IMR-90 (cell line): ENCODE measurements around the gene ERCC8. TPM values are rescaled to one million over a fixed set of nuclear protein-coding genes. Genes with fewer than 3 reads are reported as not detected.

Experiments
- ATAC-seq: fragments of 200-7000 bp; cut with Tn5 transposase; 2 replicates; pipeline ENCODE4 v1.9.1; 2020; ENCODE audit warnings: low read depth, mild to moderate bottlenecking, moderate library complexity
- BruUV-seq: library from RNA; stranded (reverse); fragments of 400-500 nt; replicated peaks from 2 replicates; lab custom pipeline; 2021; lab: Mats Ljungman, UMichigan
- CTCF ChIA-PET: fragments of 300-600 bp; formaldehyde crosslinking; extraction: SDS; loops from one replicate; lab custom pipeline; 2021; ENCODE audit warnings: antibody characterized with exemption; lab: Yijun Ruan, JAX
- POLR2A ChIA-PET: fragments of 300-600 bp; sonication (Branson Sonifier 250); formaldehyde crosslinking; loops from one replicate; lab custom pipeline; 2022; ENCODE audit warnings: antibody characterized with exemption; ENCODE audit not compliant: unreplicated experiment; lab: Charles Lee
- DNase-seq: peaks from one replicate; pipeline ENCODE4 v3.0.0; 2013
- H2AFZ ChIP-seq: replicated peaks from 2 replicates; pipeline ENCODE3; 2013; ENCODE audit warnings: low read length, mild to moderate bottlenecking; ENCODE audit not compliant: poor library complexity
- H2AK5ac ChIP-seq: 2 replicates; pipeline ENCODE4 v1.6.1; 2013; ENCODE audit warnings: low read depth, low read length, inconsistent platforms
- H2AK9ac ChIP-seq: replicated peaks from 2 replicates; pipeline ENCODE3; 2013; ENCODE audit warnings: mild to moderate bottlenecking, low read depth, low read length, moderate library complexity; ENCODE audit not compliant: poor library complexity
- H2BK120ac ChIP-seq: 2 replicates; pipeline ENCODE4 v1.6.1; 2013; ENCODE audit warnings: low read depth, low read length, inconsistent platforms
- H2BK15ac ChIP-seq: 3 replicates; pipeline ENCODE4 v1.6.1; 2013; ENCODE audit warnings: low read depth, low read length, inconsistent platforms
- H2BK20ac ChIP-seq: 2 replicates; pipeline ENCODE4 v1.6.1; 2013; ENCODE audit warnings: low read depth, mild to moderate bottlenecking, inconsistent platforms, low read length, moderate library complexity
- H2BK5ac ChIP-seq: 2 replicates; pipeline ENCODE4 v1.6.1; 2013; ENCODE audit warnings: mild to moderate bottlenecking, low read depth, low read length, inconsistent platforms; ENCODE audit not compliant: poor library complexity, severe bottlenecking
- H3K14ac ChIP-seq: replicated peaks from 2 replicates; pipeline ENCODE4 v1.6.1; 2013; ENCODE audit warnings: low read depth, low read length, inconsistent platforms
- H3K18ac ChIP-seq: 2 replicates; pipeline ENCODE4 v1.6.1; 2013; ENCODE audit warnings: low read depth, low read length, control low read depth
- H3K23ac ChIP-seq: 2 replicates; pipeline ENCODE4 v1.6.1; 2013; ENCODE audit warnings: low read depth, low read length, inconsistent platforms
- H3K27ac ChIP-seq: 2 replicates; pipeline ENCODE4 v1.5.1; 2013; ENCODE audit warnings: mild to moderate bottlenecking, control low read depth, low read length; ENCODE audit not compliant: insufficient read depth
- H3K27me3 ChIP-seq: 2 replicates; pipeline ENCODE4 v1.6.1; 2013; ENCODE audit warnings: low read length; ENCODE audit not compliant: control insufficient read depth, insufficient read depth
- H3K36me3 ChIP-seq: 2 replicates; pipeline ENCODE4 v1.6.1; 2013; ENCODE audit warnings: low read length, mixed read lengths; ENCODE audit not compliant: control insufficient read depth, insufficient read depth
- H3K4ac ChIP-seq: 2 replicates; pipeline ENCODE4 v1.6.1; 2013; ENCODE audit warnings: low read depth, low read length, inconsistent platforms
- H3K4me1 ChIP-seq: 2 replicates; pipeline ENCODE4 v1.6.1; 2013; ENCODE audit warnings: low read length, mixed read lengths; ENCODE audit not compliant: control insufficient read depth, insufficient read depth
- H3K4me2 ChIP-seq: 2 replicates; pipeline ENCODE4 v1.6.1; 2013; ENCODE audit warnings: low read depth, mild to moderate bottlenecking, control low read depth, low read length, moderate library complexity
- H3K4me3 ChIP-seq: 2 replicates; pipeline ENCODE4 v1.5.1; 2013; ENCODE audit warnings: low read depth, mild to moderate bottlenecking, control low read depth, low read length, moderate library complexity; ENCODE audit not compliant: insufficient read depth
- H3K56ac ChIP-seq: 2 replicates; pipeline ENCODE4 v1.6.1; 2013; ENCODE audit warnings: low read length, inconsistent platforms; ENCODE audit not compliant: insufficient read depth; ENCODE audit errors: extremely low read depth
- H3K79me1 ChIP-seq, 2 experiments: 2 replicates each; pipeline ENCODE4 v1.6.1; 2013; ENCODE audit warnings: low read length in 2 of 2, inconsistent platforms in 1 of 2, low read depth in 1 of 2
- H3K9ac ChIP-seq: 2 replicates; pipeline ENCODE4 v1.6.1; 2013; ENCODE audit warnings: low read depth, low read length, control low read depth
- H3K9me1 ChIP-seq: 2 replicates; pipeline ENCODE4 v1.6.1; 2013; ENCODE audit warnings: low read length, inconsistent platforms; ENCODE audit not compliant: insufficient read depth
- H3K9me3 ChIP-seq: 2 replicates; pipeline ENCODE4 v1.6.1; 2013; ENCODE audit warnings: low read length; ENCODE audit not compliant: control insufficient read depth, insufficient read depth
- H4K20me1 ChIP-seq: 2 replicates; pipeline ENCODE4 v1.6.1; 2013; ENCODE audit warnings: low read length, inconsistent platforms; ENCODE audit not compliant: insufficient read depth
- H4K5ac ChIP-seq: 2 replicates; pipeline ENCODE4 v1.6.1; 2013; ENCODE audit warnings: mild to moderate bottlenecking, low read depth, low read length, control low read depth
- H4K8ac ChIP-seq, 2 experiments: 2 replicates each; pipeline ENCODE4 v1.6.1; 2013; ENCODE audit warnings: low read depth in 2 of 2, low read length in 2 of 2, control low read depth in 1 of 2, inconsistent platforms in 1 of 2
- H4K91ac ChIP-seq: 2 replicates; pipeline ENCODE4 v1.6.1; 2013; ENCODE audit warnings: low read depth, low read length, inconsistent platforms; ENCODE audit not compliant: insufficient read depth
- BHLHE40 ChIP-seq: fragments of 150-350 bp; IDR thresholded peaks from 2 replicates; pipeline ENCODE4 v1.6.1; 2016; ENCODE audit warnings: mild to moderate bottlenecking, low read depth, low read length
- CHD1 ChIP-seq: IDR thresholded peaks from 2 replicates; pipeline ENCODE4 v1.6.1; 2012; ENCODE audit warnings: low read depth, low read length, improper control_type of control experiment
- MAZ ChIP-seq: IDR thresholded peaks from 2 replicates; pipeline ENCODE4 v1.6.1; 2012; ENCODE audit warnings: low read depth, mild to moderate bottlenecking, low read length, improper control_type of control experiment, moderate library complexity, borderline replicate concordance
- POLR2A ChIP-seq: IDR thresholded peaks from 2 replicates; pipeline ENCODE4 v1.6.1; 2012; ENCODE audit warnings: mild to moderate bottlenecking, low read depth, low read length
- RAD21 ChIP-seq: IDR thresholded peaks from 2 replicates; pipeline ENCODE4 v1.6.1; 2012; ENCODE audit warnings: low read length, improper control_type of control experiment
- RCOR1 ChIP-seq: IDR thresholded peaks from 2 replicates; pipeline ENCODE4 v1.6.1; 2012; ENCODE audit warnings: mild to moderate bottlenecking, low read length, improper control_type of control experiment; ENCODE audit not compliant: insufficient replicate concordance
- dilution Hi-C: fragments of 300-500 bp; cut with HindIII; formaldehyde crosslinking; loops from one replicate; pipeline ENCODE4 v1.14.3; 2018; ENCODE audit warnings: low sequenced_read_pairs; ENCODE audit not compliant: unreplicated experiment
- in situ Hi-C: fragments of 300-500 bp; cut with MboI; formaldehyde crosslinking; loops from 3 replicates; pipeline ENCODE4 v1.14.3; 2019; ENCODE audit warnings: low sequenced_read_pairs, inconsistent platforms, mixed read lengths
- intact Hi-C: fragments of 100-400 bp; cut with micrococcal nuclease; formaldehyde crosslinking; loops from 2 replicates; pipeline ENCODE4 v1.10.0; 2022
- polyA plus RNA-seq, 3 experiments: library from polyadenylated mRNA; depleted of rRNA; stranded (reverse); fragments of >200 nt; gene quantifications; 2 replicates each; pipeline ENCODE4 v1.2.3, GENCODE V29; 2012; ENCODE audit warnings: low replicate concordance in 1 of 3
- total RNA-seq: library from RNA; depleted of rRNA; stranded (reverse); fragments of >200 nt; gene quantifications from 2 replicates; pipeline ENCODE4 v1.2.3, GENCODE V29; 2012
- TF ChIP-seq, protein P1 (sequence below): conservative IDR thresholded peaks from 2 replicates; pipeline ENCODE4 v1.5.1; 2012; ENCODE audit warnings: mild to moderate bottlenecking, low read depth, low read length, improper control_type of control experiment
- TF ChIP-seq, protein P2 (sequence below): fragments of 150-350 bp; IDR thresholded peaks from 2 replicates; pipeline ENCODE4 v1.6.1; 2017; ENCODE audit warnings: mild to moderate bottlenecking, antibody characterized with exemption, low read length, low read depth

The ERCC8 gene
- total and polyA plus RNA-seq, 2 of the 4 experiments (the other 2 are of a cell fraction): 12.6 to 29.2 TPM

DNA sequence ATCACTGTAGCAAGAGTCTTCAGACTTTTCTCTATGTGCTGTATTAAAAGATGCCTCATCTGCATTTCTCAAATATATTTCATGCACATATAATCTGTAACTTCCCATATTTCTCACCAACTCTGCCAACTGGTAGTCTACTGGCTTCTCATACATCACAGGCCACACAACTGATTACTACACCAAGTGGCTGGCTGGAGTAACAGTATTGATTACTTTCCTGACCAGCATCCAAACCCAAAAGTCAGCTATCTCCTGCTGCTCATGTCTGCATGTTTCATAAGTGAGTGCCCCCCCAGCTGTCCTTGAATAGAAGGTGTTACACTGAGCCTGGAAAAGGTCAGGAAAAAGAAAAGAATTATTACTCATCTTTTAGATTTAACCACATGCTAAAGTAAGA, 17.4 kb downstream of the ERCC8 start:
- CTCF ChIA-PET: no interaction called here
- H2BK20ac ChIP-seq: no peak overlapping the region
- peaks cover 2% of the 10 kb centered on the region; the same call in 1 of the 2 replicates for H3K36me3 ChIP-seq
- no peak overlapping the region for H3K9ac ChIP-seq
- H3K4ac ChIP-seq: no peak overlapping the region
- no peak overlapping the region for H3K27ac ChIP-seq
- ATAC-seq (no peak), DNase-seq (no peak)
- POLR2A ChIA-PET: no interaction called here
- in situ Hi-C loops (no loop called here), intact Hi-C loops (no loop called here), dilution Hi-C loops (no loop called here)
- H2BK15ac ChIP-seq: no peak overlapping the region
- no peak overlapping the region for H3K18ac ChIP-seq
- no peaks in the 10 kb centered on the region for H3K27me3 ChIP-seq
- H3K14ac ChIP-seq: no peak overlapping the region
- H2BK120ac ChIP-seq: no peak overlapping the region
- no peaks in the 10 kb centered on the region for H3K4me1 ChIP-seq
- H3K9me1 ChIP-seq: no peaks in the 10 kb centered on the region
- H3K79me1 ChIP-seq: no peaks in the 10 kb centered on the region; a peak in 2 of 4 replicates
- no peaks in the 10 kb centered on the region for H4K20me1 ChIP-seq
- H3K23ac ChIP-seq: no peak overlapping the region
- TF ChIP-seq RCOR1 (no peak), CHD1 (no peak), MAZ (no peak), RAD21 (no peak), POLR2A (no peak), BHLHE40 (no peak)
- TF ChIP-seq, protein P1, sequence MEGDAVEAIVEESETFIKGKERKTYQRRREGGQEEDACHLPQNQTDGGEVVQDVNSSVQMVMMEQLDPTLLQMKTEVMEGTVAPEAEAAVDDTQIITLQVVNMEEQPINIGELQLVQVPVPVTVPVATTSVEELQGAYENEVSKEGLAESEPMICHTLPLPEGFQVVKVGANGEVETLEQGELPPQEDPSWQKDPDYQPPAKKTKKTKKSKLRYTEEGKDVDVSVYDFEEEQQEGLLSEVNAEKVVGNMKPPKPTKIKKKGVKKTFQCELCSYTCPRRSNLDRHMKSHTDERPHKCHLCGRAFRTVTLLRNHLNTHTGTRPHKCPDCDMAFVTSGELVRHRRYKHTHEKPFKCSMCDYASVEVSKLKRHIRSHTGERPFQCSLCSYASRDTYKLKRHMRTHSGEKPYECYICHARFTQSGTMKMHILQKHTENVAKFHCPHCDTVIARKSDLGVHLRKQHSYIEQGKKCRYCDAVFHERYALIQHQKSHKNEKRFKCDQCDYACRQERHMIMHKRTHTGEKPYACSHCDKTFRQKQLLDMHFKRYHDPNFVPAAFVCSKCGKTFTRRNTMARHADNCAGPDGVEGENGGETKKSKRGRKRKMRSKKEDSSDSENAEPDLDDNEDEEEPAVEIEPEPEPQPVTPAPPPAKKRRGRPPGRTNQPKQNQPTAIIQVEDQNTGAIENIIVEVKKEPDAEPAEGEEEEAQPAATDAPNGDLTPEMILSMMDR: no peak
- TF ChIP-seq, protein P2, sequence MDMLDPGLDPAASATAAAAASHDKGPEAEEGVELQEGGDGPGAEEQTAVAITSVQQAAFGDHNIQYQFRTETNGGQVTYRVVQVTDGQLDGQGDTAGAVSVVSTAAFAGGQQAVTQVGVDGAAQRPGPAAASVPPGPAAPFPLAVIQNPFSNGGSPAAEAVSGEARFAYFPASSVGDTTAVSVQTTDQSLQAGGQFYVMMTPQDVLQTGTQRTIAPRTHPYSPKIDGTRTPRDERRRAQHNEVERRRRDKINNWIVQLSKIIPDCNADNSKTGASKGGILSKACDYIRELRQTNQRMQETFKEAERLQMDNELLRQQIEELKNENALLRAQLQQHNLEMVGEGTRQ: no peak
- no peak overlapping the region for H4K5ac ChIP-seq
- no peak overlapping the region for H4K91ac ChIP-seq
- H4K8ac ChIP-seq: no peak overlapping the region
- no peak overlapping the region for H3K56ac ChIP-seq
- H2AFZ ChIP-seq: no peak overlapping the region
- no peak overlapping the region for H3K4me3 ChIP-seq
- no peak overlapping the region for H3K4me2 ChIP-seq
- no peak overlapping the region for H2AK9ac ChIP-seq
- H2AK5ac ChIP-seq: no peak overlapping the region
- H2BK5ac ChIP-seq: no peak overlapping the region
- no peaks in the 10 kb centered on the region for H3K9me3 ChIP-seq
- BruUV-seq: no TSS peak
